HEK293 (cell line): ENCODE data around the gene LAMA4.

Experiments used
- EGR2 ChIP-seq: fragments of 450-650 bp; formaldehyde crosslinking; IDR thresholded peaks from 2 replicates; pipeline ENCODE4 v1.5.1; 2016; ENCODE audit warnings: low read depth, missing biosample characterization, missing genetic modification characterization
- KLF10 ChIP-seq: fragments of 450-650 bp; IDR thresholded peaks from 2 replicates; pipeline ENCODE4 v1.5.1; 2018; ENCODE audit warnings: missing biosample characterization, mild to moderate bottlenecking, missing genetic modification characterization
- KLF8 ChIP-seq: fragments of 450-650 bp; formaldehyde crosslinking; IDR thresholded peaks from 2 replicates; pipeline ENCODE4 v1.5.1; 2016; ENCODE audit warnings: missing biosample characterization, missing genetic modification characterization
- REPIN1 ChIP-seq: fragments of 450-650 bp; formaldehyde crosslinking; IDR thresholded peaks from 2 replicates; pipeline ENCODE4 v1.5.1; 2017; ENCODE audit warnings: missing biosample characterization, missing genetic modification characterization, low read depth
- SP3 ChIP-seq: fragments of 450-650 bp; formaldehyde crosslinking; IDR thresholded peaks from 2 replicates; pipeline ENCODE4 v1.5.1; 2016; ENCODE audit warnings: missing biosample characterization, missing genetic modification characterization
- ZBTB17 ChIP-seq: fragments of 450-650 bp; formaldehyde crosslinking; IDR thresholded peaks from 2 replicates; pipeline ENCODE4 v1.5.1; 2016; ENCODE audit warnings: missing biosample characterization, missing genetic modification characterization
- ZBTB20 ChIP-seq: fragments of 450-650 bp; formaldehyde crosslinking; IDR thresholded peaks from 2 replicates; pipeline ENCODE4 v1.5.1; 2016; ENCODE audit warnings: missing biosample characterization, missing genetic modification characterization
- ZBTB21 ChIP-seq: fragments of 450-650 bp; formaldehyde crosslinking; IDR thresholded peaks from 2 replicates; pipeline ENCODE4 v1.5.1; 2017; ENCODE audit warnings: missing biosample characterization, missing genetic modification characterization
- ZBTB48 ChIP-seq: fragments of 450-650 bp; formaldehyde crosslinking; IDR thresholded peaks from 2 replicates; pipeline ENCODE4 v1.5.1; 2016; ENCODE audit warnings: missing biosample characterization, missing genetic modification characterization
- ZNF174 ChIP-seq: fragments of 450-650 bp; formaldehyde crosslinking; IDR thresholded peaks from 2 replicates; pipeline ENCODE4 v1.5.0; 2017; ENCODE audit warnings: missing biosample characterization, mild to moderate bottlenecking, missing genetic modification characterization
- ZNF184 ChIP-seq: fragments of 450-650 bp; IDR thresholded peaks from 2 replicates; pipeline ENCODE4 v1.5.1; 2018; ENCODE audit warnings: missing biosample characterization, mild to moderate bottlenecking, missing genetic modification characterization
- ZNF223 ChIP-seq: fragments of 450-650 bp; formaldehyde crosslinking; IDR thresholded peaks from 2 replicates; pipeline ENCODE4 v1.5.1; 2016; ENCODE audit warnings: missing biosample characterization, missing genetic modification characterization
- ZNF266 ChIP-seq: fragments of 450-650 bp; formaldehyde crosslinking; IDR thresholded peaks from 2 replicates; pipeline ENCODE4 v1.5.1; 2016; ENCODE audit warnings: missing biosample characterization, missing genetic modification characterization, low read depth
- ZNF354C ChIP-seq: fragments of 450-650 bp; formaldehyde crosslinking; IDR thresholded peaks from 2 replicates; pipeline ENCODE4 v1.5.1; 2016; ENCODE audit warnings: missing biosample characterization, missing genetic modification characterization, low read depth, borderline replicate concordance
- ZNF404 ChIP-seq: fragments of 450-650 bp; formaldehyde crosslinking; IDR thresholded peaks from 2 replicates; pipeline ENCODE4 v1.5.1; 2017; ENCODE audit warnings: missing biosample characterization, missing genetic modification characterization
- ZNF416 ChIP-seq: fragments of 450-650 bp; formaldehyde crosslinking; IDR thresholded peaks from 2 replicates; pipeline ENCODE4 v1.5.1; 2016; ENCODE audit warnings: missing biosample characterization, missing genetic modification characterization
- ZNF433 ChIP-seq: fragments of 450-650 bp; formaldehyde crosslinking; IDR thresholded peaks from 2 replicates; pipeline ENCODE4 v1.5.1; 2016; ENCODE audit warnings: missing biosample characterization, missing genetic modification characterization, low read depth
- ZNF558 ChIP-seq: fragments of 450-650 bp; formaldehyde crosslinking; IDR thresholded peaks from 2 replicates; pipeline ENCODE4 v1.5.1; 2016; ENCODE audit warnings: missing biosample characterization, missing genetic modification characterization
- ZNF837 ChIP-seq: fragments of 450-650 bp; formaldehyde crosslinking; IDR thresholded peaks from 2 replicates; pipeline ENCODE4 v1.5.1; 2016; ENCODE audit warnings: missing biosample characterization, missing genetic modification characterization
- ZSCAN23 ChIP-seq: fragments of 450-650 bp; formaldehyde crosslinking; IDR thresholded peaks from 2 replicates; pipeline ENCODE4 v1.5.1; 2016; ENCODE audit warnings: missing biosample characterization, missing genetic modification characterization
- ZXDB ChIP-seq: fragments of 450-650 bp; formaldehyde crosslinking; IDR thresholded peaks from 2 replicates; pipeline ENCODE4 v1.5.1; 2016; ENCODE audit warnings: missing biosample characterization, missing genetic modification characterization
- TF ChIP-seq, protein P1 (sequence below): fragments of 450-650 bp; formaldehyde crosslinking; IDR thresholded peaks from 2 replicates; pipeline ENCODE4 v1.5.1; 2016; ENCODE audit warnings: missing biosample characterization, missing genetic modification characterization
- TF ChIP-seq, protein P2 (sequence below): fragments of 450-650 bp; formaldehyde crosslinking; IDR thresholded peaks from 2 replicates; pipeline ENCODE4 v1.5.1; 2016; ENCODE audit warnings: missing biosample characterization, missing genetic modification characterization
- TF ChIP-seq, protein P3 (sequence below): fragments of 450-650 bp; formaldehyde crosslinking; IDR thresholded peaks from 2 replicates; pipeline ENCODE4 v1.5.1; 2016; ENCODE audit warnings: missing biosample characterization, missing genetic modification characterization
- TF ChIP-seq, protein P4 (sequence below): fragments of 450-650 bp; formaldehyde crosslinking; IDR thresholded peaks from 2 replicates; pipeline ENCODE4 v1.5.1; 2016; ENCODE audit warnings: missing biosample characterization, missing genetic modification characterization
- TF ChIP-seq, protein P5 (sequence below): fragments of 450-650 bp; formaldehyde crosslinking; IDR thresholded peaks from 2 replicates; pipeline ENCODE4; 2016; ENCODE audit warnings: missing biosample characterization, missing genetic modification characterization
- TF ChIP-seq, protein P6 (sequence below): fragments of 450-650 bp; formaldehyde crosslinking; IDR thresholded peaks from 2 replicates; pipeline ENCODE4 v1.5.1; 2016; ENCODE audit warnings: missing biosample characterization, missing genetic modification characterization

Gene LAMA4

DNA sequence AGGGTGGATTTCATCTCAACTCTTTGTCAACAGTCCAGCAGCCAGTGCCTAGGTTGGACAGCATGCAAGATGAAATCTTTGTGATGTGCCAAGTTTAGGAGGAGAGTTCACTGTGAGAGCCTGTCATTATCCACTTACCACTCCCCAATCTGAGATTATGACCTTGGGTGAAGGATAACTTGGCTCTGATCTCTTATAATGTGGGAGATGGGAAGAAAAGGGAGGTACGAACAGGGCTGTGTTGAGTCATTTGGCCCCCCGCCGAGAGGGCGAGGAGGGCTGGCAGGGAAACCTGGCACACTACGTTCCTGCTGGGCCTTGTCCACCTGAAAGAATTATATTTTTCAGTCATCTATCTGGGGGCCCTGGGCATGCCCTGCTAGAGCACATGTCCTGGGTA, 35.8 kb downstream of the LAMA4 start (continued):
- TF ChIP-seq, protein P1, sequence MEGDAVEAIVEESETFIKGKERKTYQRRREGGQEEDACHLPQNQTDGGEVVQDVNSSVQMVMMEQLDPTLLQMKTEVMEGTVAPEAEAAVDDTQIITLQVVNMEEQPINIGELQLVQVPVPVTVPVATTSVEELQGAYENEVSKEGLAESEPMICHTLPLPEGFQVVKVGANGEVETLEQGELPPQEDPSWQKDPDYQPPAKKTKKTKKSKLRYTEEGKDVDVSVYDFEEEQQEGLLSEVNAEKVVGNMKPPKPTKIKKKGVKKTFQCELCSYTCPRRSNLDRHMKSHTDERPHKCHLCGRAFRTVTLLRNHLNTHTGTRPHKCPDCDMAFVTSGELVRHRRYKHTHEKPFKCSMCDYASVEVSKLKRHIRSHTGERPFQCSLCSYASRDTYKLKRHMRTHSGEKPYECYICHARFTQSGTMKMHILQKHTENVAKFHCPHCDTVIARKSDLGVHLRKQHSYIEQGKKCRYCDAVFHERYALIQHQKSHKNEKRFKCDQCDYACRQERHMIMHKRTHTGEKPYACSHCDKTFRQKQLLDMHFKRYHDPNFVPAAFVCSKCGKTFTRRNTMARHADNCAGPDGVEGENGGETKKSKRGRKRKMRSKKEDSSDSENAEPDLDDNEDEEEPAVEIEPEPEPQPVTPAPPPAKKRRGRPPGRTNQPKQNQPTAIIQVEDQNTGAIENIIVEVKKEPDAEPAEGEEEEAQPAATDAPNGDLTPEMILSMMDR (tag by site-specific recombination), result no peak
- no peak for TF ChIP-seq ZNF266 (tag by site-specific recombination)
- TF ChIP-seq ZNF433 (tag by site-specific recombination), result no peak
- TF ChIP-seq ZBTB20 (tag by site-specific recombination), result peak; percentile 54; the same call in 1 of the 2 replicates
- TF ChIP-seq ZBTB17 (tag by site-specific recombination), result peak; percentile 84
- TF ChIP-seq, protein P2, sequence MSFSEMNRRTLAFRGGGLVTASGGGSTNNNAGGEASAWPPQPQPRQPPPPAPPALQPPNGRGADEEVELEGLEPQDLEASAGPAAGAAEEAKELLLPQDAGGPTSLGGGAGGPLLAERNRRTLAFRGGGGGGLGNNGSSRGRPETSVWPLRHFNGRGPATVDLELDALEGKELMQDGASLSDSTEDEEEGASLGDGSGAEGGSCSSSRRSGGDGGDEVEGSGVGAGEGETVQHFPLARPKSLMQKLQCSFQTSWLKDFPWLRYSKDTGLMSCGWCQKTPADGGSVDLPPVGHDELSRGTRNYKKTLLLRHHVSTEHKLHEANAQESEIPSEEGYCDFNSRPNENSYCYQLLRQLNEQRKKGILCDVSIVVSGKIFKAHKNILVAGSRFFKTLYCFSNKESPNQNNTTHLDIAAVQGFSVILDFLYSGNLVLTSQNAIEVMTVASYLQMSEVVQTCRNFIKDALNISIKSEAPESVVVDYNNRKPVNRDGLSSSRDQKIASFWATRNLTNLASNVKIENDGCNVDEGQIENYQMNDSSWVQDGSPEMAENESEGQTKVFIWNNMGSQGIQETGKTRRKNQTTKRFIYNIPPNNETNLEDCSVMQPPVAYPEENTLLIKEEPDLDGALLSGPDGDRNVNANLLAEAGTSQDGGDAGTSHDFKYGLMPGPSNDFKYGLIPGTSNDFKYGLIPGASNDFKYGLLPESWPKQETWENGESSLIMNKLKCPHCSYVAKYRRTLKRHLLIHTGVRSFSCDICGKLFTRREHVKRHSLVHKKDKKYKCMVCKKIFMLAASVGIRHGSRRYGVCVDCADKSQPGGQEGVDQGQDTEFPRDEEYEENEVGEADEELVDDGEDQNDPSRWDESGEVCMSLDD (tag by site-specific recombination), result no peak
- no peak for TF ChIP-seq ZNF416 (tag by site-specific recombination)
- TF ChIP-seq, protein P3, sequence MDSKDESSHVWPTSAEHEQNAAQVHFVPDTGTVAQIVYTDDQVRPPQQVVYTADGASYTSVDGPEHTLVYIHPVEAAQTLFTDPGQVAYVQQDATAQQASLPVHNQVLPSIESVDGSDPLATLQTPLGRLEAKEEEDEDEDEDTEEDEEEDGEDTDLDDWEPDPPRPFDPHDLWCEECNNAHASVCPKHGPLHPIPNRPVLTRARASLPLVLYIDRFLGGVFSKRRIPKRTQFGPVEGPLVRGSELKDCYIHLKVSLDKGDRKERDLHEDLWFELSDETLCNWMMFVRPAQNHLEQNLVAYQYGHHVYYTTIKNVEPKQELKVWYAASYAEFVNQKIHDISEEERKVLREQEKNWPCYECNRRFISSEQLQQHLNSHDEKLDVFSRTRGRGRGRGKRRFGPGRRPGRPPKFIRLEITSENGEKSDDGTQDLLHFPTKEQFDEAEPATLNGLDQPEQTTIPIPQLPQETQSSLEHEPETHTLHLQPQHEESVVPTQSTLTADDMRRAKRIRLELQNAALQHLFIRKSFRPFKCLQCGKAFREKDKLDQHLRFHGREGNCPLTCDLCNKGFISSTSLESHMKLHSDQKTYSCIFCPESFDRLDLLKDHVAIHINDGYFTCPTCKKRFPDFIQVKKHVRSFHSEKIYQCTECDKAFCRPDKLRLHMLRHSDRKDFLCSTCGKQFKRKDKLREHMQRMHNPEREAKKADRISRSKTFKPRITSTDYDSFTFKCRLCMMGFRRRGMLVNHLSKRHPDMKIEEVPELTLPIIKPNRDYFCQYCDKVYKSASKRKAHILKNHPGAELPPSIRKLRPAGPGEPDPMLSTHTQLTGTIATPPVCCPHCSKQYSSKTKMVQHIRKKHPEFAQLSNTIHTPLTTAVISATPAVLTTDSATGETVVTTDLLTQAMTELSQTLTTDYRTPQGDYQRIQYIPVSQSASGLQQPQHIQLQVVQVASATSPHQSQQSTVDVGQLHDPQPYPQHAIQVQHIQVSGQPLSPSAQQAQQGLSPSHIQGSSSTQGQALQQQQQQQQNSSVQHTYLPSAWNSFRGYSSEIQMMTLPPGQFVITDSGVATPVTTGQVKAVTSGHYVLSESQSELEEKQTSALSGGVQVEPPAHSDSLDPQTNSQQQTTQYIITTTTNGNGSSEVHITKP (tag by site-specific recombination), result peak; percentile 61
- no peak for TF ChIP-seq ZNF223 (tag by site-specific recombination)
- no peak for TF ChIP-seq ZNF174
- TF ChIP-seq ZNF184 (tag by site-specific recombination), result 0 out of 2 replicates have a peak, but pooled peaks have one; percentile 16
- no peak for TF ChIP-seq EGR2
- no peak for TF ChIP-seq KLF10 (tag by site-specific recombination)
- TF ChIP-seq REPIN1 (tag by site-specific recombination), result no peak
- TF ChIP-seq ZNF837 (tag by site-specific recombination), result no peak
- no peak for TF ChIP-seq SP3
- TF ChIP-seq ZXDB, result peak; percentile 35; the same call in 1 of the 2 replicates
- TF ChIP-seq, protein P4, sequence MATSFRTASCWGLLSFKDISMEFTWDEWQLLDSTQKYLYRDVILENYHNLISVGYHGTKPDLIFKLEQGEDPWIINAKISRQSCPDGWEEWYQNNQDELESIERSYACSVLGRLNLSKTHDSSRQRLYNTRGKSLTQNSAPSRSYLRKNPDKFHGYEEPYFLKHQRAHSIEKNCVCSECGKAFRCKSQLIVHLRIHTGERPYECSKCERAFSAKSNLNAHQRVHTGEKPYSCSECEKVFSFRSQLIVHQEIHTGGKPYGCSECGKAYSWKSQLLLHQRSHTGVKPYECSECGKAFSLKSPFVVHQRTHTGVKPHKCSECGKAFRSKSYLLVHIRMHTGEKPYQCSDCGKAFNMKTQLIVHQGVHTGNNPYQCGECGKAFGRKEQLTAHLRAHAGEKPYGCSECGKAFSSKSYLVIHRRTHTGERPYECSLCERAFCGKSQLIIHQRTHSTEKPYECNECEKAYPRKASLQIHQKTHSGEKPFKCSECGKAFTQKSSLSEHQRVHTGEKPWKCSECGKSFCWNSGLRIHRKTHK (tag by site-specific recombination), result no peak
- peak; percentile 45; the same call in 1 of the 2 replicates for TF ChIP-seq ZNF558
- TF ChIP-seq ZNF404 (tag by site-specific recombination), result no peak
- peak; percentile 46; the same call in 1 of the 2 replicates for TF ChIP-seq ZBTB21 (tag by site-specific recombination)
- TF ChIP-seq KLF8 (tag by site-specific recombination), result 0 out of 2 replicates have a peak, but pooled peaks have one; percentile 18
- TF ChIP-seq ZNF354C, result no peak
- TF ChIP-seq, protein P5, sequence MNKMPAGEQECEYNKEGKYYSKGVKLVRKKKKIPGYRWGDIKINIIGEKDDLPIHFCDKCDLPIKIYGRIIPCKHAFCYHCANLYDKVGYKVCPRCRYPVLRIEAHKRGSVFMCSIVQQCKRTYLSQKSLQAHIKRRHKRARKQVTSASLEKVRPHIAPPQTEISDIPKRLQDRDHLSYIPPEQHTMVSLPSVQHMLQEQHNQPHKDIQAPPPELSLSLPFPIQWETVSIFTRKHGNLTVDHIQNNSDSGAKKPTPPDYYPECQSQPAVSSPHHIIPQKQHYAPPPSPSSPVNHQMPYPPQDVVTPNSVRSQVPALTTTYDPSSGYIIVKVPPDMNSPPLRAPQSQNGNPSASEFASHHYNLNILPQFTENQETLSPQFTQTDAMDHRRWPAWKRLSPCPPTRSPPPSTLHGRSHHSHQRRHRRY (tag by site-specific recombination), result no peak
- TF ChIP-seq ZSCAN23, result no peak
- peak; percentile 50; the same call in 1 of the 2 replicates for TF ChIP-seq ZBTB48
- TF ChIP-seq, protein P6, sequence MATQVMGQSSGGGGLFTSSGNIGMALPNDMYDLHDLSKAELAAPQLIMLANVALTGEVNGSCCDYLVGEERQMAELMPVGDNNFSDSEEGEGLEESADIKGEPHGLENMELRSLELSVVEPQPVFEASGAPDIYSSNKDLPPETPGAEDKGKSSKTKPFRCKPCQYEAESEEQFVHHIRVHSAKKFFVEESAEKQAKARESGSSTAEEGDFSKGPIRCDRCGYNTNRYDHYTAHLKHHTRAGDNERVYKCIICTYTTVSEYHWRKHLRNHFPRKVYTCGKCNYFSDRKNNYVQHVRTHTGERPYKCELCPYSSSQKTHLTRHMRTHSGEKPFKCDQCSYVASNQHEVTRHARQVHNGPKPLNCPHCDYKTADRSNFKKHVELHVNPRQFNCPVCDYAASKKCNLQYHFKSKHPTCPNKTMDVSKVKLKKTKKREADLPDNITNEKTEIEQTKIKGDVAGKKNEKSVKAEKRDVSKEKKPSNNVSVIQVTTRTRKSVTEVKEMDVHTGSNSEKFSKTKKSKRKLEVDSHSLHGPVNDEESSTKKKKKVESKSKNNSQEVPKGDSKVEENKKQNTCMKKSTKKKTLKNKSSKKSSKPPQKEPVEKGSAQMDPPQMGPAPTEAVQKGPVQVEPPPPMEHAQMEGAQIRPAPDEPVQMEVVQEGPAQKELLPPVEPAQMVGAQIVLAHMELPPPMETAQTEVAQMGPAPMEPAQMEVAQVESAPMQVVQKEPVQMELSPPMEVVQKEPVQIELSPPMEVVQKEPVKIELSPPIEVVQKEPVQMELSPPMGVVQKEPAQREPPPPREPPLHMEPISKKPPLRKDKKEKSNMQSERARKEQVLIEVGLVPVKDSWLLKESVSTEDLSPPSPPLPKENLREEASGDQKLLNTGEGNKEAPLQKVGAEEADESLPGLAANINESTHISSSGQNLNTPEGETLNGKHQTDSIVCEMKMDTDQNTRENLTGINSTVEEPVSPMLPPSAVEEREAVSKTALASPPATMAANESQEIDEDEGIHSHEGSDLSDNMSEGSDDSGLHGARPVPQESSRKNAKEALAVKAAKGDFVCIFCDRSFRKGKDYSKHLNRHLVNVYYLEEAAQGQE (tag by site-specific recombination), result peak; percentile 86
